Hepatocyte (in vitro differentiated cells): ENCODE results near the gene PLEK2.

ENCODE experiments used
- CTCF ChIP-seq: fragments of 200-600 bp; sonication (generic); IDR thresholded peaks from 2 replicates; pipeline ENCODE4 v1.5.1; 2016; ENCODE audit warnings: antibody characterized with exemption, mild to moderate bottlenecking; ENCODE audit not compliant: poor library complexity
- EZH2 ChIP-seq: fragments of 200-600 bp; sonication (generic); IDR thresholded peaks from 2 replicates; pipeline ENCODE4 v1.6.1; 2016; ENCODE audit warnings: antibody characterized with exemption, mild to moderate bottlenecking, borderline replicate concordance
- EZH2phosphoT487 ChIP-seq: fragments of 200-600 bp; sonication (generic); IDR thresholded peaks from one replicate; pipeline ENCODE4 v1.6.1; 2018; ENCODE audit warnings: antibody characterized with exemption, mild to moderate bottlenecking, low read depth, moderate library complexity; ENCODE audit not compliant: unreplicated experiment, severe bottlenecking

- TF ChIP-seq CTCF: no peak
- TF ChIP-seq EZH2phosphoT487: no peak
- TF ChIP-seq EZH2: no peak
Observed at GRCh38 chr14:67429510-67430205, 17.7 kb upstream of the PLEK2 start.
